ENCODE results near the gene ASAP3.

The ASAP3 gene

GRCh38 chr1:23436520-23437354, 47.2 kb downstream of the ASAP3 start:
- H3K27ac ChIP-seq (ENCODE audit: low read depth, low read length), result no peak overlapping the region

GRCh38 chr1:23434260-23434775, 49.7 kb downstream of the ASAP3 start:
- Histone ChIP-seq H3F3A (ENCODE audit: insufficient read depth) (no peaks in the 10 kb centered on the region), H2AFZ (ENCODE audit: low read depth, low read length, severe bottlenecking) (no peak overlapping the region), H3K27ac (ENCODE audit: low read depth, low read length) (no peak overlapping the region), H3K9me2 (replicated peaks; ENCODE audit: insufficient read depth, low read length) (no peaks in the 10 kb centered on the region), H3K36me3 (ENCODE audit: low read length) (no peaks in the 10 kb centered on the region), H3K79me2 (ENCODE audit: insufficient read depth, low read length) (no peaks in the 10 kb centered on the region), H3K4me3 (ENCODE audit: insufficient read depth, low read length, poor library complexity, severe bottlenecking) (no peak overlapping the region), H3K9me3 (ENCODE audit: insufficient read depth, low read length) (no peaks in the 10 kb centered on the region), H4K20me1 (ENCODE audit: low read depth, low read length) (no peaks in the 10 kb centered on the region), H3K27me3 (ENCODE audit: low read length) (no peaks in the 10 kb centered on the region), H3K4me2 (ENCODE audit: low read depth, low read length, poor library complexity, severe bottlenecking) (no peak overlapping the region), H3K9ac (ENCODE audit: low read length) (no peak overlapping the region)
- TF ChIP-seq EZH2phosphoT487 (conservative IDR thresholded peaks at IDR 0.05; ENCODE audit: low read length) (no peak), CTCF (IDR thresholded peaks at IDR 0.05; ENCODE audit: insufficient read depth, low read length, poor library complexity, severe bottlenecking) (no peak)

More at GRCh38 chr1:23436520-23437354, 47.2 kb downstream of the ASAP3 start:
- no peak overlapping the region for H2AFZ ChIP-seq (ENCODE audit: low read depth, low read length, severe bottlenecking)
- TF ChIP-seq CTCF (IDR thresholded peaks at IDR 0.05; ENCODE audit: insufficient read depth, low read length, poor library complexity, severe bottlenecking) (no peak), EZH2phosphoT487 (conservative IDR thresholded peaks at IDR 0.05; ENCODE audit: low read length) (no peak)
- no peaks in the 10 kb centered on the region for H3K27me3 ChIP-seq (ENCODE audit: low read length)
- H3K36me3 ChIP-seq (ENCODE audit: low read length), result no peaks in the 10 kb centered on the region
- H3K9me2 ChIP-seq (replicated peaks; ENCODE audit: insufficient read depth, low read length), result no peaks in the 10 kb centered on the region
- no peak overlapping the region for H3K4me2 ChIP-seq (ENCODE audit: low read depth, low read length, poor library complexity, severe bottlenecking)
- H4K20me1 ChIP-seq (ENCODE audit: low read depth, low read length), result no peaks in the 10 kb centered on the region
- no peak overlapping the region for H3K9ac ChIP-seq (ENCODE audit: low read length)
- H3K4me3 ChIP-seq (ENCODE audit: insufficient read depth, low read length, poor library complexity, severe bottlenecking), result no peak overlapping the region
- no peaks in the 10 kb centered on the region for H3K9me3 ChIP-seq (ENCODE audit: insufficient read depth, low read length)
- no peaks in the 10 kb centered on the region for H3K79me2 ChIP-seq (ENCODE audit: insufficient read depth, low read length)
- H3F3A ChIP-seq (ENCODE audit: insufficient read depth), result no peaks in the 10 kb centered on the region

GRCh38 chr1:23433122-23433521, 50.9 kb downstream of the ASAP3 start:
- TF ChIP-seq CTCF (IDR thresholded peaks at IDR 0.05; ENCODE audit: insufficient read depth, low read length, poor library complexity, severe bottlenecking) (no peak), EZH2phosphoT487 (conservative IDR thresholded peaks at IDR 0.05; ENCODE audit: low read length) (no peak)
- Histone ChIP-seq H3F3A (ENCODE audit: insufficient read depth) (no peaks in the 10 kb centered on the region), H3K9me2 (replicated peaks; ENCODE audit: insufficient read depth, low read length) (no peaks in the 10 kb centered on the region), H3K4me3 (ENCODE audit: insufficient read depth, low read length, poor library complexity, severe bottlenecking) (no peak overlapping the region), H3K9ac (ENCODE audit: low read length) (no peak overlapping the region), H3K4me2 (ENCODE audit: low read depth, low read length, poor library complexity, severe bottlenecking) (no peak overlapping the region), H3K27me3 (ENCODE audit: low read length) (no peaks in the 10 kb centered on the region), H3K36me3 (ENCODE audit: low read length) (no peaks in the 10 kb centered on the region), H3K27ac (ENCODE audit: low read depth, low read length) (no peak overlapping the region), H3K9me3 (ENCODE audit: insufficient read depth, low read length) (no peaks in the 10 kb centered on the region), H3K79me2 (ENCODE audit: insufficient read depth, low read length) (no peaks in the 10 kb centered on the region), H2AFZ (ENCODE audit: low read depth, low read length, severe bottlenecking) (no peak overlapping the region), H4K20me1 (ENCODE audit: low read depth, low read length) (no peaks in the 10 kb centered on the region)

All from SU-DHL-6 (cell line).